IPS-NIHi7 (cell line): ENCODE results near the gene SLC27A2.

Experiments
- DNase-seq: peaks from one replicate; pipeline ENCODE4 v3.0.0; 2012; ENCODE audit warnings: mixed read lengths; ENCODE audit errors: extremely low spot score

SLC27A2 gene

DNA sequence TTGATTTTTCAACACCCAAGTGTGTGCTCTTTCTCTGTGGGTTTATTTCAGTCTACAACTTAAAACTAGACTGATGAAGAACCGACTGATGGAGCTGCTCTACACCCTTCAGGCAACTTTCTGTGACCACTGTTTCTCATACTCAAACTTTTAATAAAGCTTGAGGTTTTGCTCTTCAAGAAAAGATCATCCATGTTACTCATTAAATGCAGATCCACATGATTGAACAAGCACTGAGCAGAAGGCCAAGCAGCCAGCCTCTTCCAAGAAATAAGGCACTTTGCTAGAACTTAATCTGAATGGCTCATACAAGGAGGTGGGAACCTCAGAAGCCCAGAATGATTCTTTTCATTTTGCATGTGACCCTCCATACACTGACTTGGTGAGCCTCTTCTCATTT lies 8.7 kb downstream of the SLC27A2 start:
- DNase-seq, result no peak

DNA sequence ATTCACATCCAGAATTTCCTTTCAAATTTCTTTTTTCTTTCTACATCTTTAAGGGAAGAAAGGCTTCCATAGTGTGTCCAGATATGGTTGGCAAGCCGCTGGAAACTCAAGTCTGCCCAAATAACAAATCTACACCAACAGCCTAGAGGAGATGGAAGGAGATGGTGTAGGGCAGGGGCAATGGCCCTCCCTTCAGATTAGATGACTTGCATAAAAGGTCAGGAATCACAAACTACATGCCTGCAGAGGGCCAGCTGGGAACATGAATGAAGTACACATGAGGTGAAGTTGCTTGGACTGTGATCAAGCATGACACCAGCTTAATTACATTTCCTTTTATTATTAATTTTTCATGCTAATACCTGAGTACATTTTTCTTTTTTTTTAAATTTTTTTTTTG lies 10.2 kb downstream of the SLC27A2 start:
- no peak for DNase-seq

DNA sequence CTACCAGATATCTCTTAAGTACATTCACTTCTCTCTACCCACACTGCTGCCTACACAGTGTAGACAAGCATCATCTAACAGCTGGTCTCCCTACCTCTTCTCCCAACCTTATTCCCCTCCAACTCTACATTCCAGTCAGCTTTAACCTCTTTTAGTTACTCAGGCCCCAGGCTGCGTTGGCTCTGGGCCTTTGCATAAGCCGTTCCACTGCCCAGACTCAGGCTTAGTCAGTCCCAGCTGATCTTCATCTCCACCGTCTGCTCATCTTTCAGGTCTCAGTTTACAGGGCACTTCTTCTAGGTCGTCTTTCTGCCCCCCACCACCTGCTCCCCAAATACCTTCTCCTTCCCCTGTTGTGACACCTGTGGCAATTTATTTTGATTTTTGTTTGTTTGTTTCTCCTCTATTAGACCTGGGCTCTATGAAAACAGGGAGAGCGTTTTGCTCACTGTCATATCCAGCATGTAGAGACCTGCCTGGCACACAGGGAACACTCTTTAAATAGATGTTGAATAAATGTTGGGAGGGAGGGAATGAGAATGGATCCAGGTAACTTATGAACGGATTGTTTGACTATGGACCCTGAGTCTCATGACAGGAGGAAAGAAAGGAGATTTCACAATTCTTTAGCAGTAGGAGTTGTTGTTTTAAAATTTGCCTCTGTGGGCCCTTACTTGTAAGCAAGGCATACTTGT lies 11.1 kb downstream of the SLC27A2 start:
- DNase-seq, result no peak

DNA sequence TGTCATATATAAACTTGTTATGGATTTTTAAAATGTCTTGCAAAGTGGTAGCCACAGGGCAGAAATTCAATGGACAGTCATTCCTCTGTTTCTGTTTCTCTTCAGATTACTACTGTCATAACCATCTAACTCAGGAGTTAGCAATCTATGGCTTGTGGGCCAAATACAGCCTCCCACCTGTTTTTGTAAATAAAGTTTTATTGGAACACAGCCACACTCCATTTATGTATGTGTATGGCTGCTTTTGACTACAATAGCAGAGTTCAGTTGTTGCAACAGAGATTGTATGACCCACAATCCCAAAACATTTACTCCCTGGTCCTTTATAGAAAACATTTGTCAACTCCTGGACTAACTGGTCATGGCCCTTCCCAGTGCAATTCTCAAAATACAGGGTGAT lies 20.0 kb downstream of the SLC27A2 start:
- no peak for DNase-seq

DNA sequence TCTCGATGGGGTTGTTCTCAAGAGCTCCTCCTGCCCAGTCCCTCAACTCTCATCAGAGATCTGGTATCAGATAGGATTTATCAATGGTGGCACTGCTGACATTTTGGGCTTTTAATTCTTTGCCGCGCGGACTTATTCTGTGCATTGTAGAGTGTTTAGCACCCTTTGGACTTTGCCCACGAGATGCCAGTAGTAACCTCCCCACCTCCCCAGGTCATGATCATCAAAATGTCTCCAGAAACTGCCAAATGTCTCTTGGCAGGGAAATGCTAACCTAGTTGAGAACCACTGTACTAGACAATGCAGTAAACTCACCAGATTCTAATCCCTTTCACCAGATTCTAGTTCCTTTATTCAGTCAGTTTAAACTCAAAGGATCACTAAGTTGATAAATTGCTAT lies 24.0 kb downstream of the SLC27A2 start:
- DNase-seq, result no peak

DNA sequence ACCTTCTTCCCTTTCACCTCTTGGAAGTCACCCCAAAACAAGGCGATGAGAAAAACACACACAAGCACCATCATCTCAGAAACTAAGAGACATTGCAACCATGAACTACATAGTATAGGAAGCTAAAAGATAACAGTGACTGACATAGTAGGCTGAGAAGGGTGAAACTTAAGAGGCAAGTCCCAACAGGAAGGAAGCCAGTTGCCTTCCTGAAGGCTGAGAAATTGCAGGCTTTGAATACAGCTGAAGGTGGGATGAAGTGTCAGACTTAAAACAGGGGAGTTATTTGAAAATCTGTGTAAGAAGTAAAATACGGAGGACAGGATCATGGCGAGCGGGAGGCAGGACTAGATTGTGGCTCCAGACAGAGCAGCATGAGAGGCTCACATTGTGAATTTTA lies 27.8 kb downstream of the SLC27A2 start:
- DNase-seq, result no peak

DNA sequence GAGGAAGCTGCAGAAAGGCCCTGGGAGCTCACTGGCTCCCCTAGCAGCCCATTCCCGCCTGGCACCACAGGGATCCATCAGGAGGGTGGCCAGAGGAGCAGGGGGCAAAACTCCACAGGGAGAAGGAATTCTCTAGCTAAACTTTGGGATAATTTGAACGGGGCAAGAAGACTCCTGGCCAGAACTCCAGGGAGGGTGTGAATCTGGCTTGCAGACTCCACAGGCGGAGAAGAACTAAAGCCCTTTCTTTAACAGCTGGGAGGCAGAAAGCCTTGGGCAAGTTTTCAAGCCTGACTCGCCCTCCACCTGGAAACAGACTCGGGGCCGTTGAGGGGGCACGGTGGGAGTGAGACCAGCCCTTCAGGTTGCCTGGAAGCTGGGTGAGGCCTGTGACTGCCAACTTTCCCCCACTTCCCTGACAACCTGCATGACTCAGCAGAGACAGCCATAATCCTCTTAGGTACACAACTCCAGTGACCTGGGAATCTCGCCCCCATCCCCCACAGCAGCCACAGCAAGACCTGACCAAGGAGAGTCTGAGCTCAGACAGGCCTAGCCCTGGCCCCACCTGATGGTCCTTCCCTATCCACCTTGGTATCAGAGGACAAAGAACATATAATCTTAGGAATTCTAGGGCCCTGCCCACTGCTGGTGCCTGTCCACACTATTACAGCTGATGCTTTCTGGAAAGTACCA lies 28.6 kb downstream of the SLC27A2 start:
- DNase-seq, result no peak

DNA sequence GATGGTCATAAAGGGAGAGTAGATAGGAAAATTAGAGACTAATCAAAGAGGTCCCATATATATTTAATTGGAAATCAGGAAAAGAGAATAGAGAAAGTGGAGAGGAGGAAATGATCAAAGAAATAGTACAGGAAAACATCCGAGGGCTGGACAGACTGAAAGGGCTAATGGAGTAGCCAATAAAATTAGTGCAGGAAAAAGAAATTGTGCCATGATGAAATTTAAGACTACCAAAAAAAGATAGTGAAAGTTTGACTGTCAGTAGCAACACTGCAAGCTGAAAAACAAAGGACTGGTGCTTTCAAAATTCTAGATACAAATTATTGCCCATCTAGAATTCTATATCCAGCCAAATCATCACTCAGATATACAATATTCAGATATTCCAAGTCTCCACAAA lies 36.3 kb downstream of the SLC27A2 start:
- no peak for DNase-seq

DNA sequence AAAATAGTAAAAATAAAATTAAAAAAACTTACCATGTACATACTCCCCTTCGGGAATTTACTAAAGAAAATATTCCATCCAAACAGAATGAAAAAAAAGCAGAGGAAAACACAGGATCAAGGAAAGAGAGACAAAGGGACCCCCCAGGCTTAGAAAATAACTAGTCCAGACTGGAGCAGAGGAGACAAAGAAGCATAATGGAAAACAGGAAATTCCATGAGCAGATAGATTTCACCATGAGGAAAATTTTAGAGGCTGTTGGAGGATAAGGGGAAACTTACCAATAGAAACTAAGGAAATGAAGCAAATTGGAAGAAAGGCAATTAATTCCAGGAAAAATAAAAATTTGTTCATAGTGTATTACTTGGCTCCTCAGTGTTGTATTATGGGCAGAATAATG lies 36.7 kb downstream of the SLC27A2 start:
- no peak for DNase-seq

DNA sequence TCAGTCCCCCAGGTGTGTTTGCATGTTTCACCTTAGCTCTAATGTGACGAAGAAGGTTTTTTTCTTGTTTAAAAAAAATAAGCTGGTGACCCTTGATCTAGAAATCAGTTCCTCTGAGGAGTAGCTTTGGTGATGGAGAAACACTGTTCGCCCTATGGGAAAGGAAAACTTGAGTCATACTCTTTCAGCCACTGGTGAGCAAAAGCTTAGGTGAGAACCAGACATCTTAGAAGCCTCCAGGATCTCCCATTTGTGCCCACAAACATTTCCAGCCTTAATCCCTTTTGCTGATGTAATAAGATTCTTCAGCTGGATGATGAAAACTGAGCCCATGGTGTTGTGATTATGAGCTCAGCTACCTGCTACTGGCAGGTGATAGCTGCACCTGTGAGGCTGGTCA lies 37.8 kb downstream of the SLC27A2 start:
- DNase-seq, result no peak

DNA sequence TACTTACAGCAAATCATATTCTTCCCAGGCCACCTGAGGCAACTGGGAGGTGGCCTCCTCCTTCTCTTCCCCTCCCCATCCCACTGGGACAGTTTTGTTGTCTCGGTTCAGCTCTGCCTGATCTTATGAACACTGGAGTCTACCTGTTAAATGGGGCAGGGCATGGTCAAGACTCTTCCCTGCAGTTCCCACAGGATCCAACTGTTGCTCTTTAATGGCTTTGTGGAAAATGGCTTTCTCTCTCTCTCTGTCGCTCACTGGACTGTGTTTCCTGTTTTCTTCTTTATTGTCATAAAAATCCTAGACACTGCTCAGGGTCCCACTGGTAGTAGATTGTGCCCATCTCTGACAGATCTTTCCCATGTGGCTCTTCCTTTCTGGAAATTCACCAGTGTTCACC lies 40.2 kb downstream of the SLC27A2 start:
- DNase-seq, result no peak

DNA sequence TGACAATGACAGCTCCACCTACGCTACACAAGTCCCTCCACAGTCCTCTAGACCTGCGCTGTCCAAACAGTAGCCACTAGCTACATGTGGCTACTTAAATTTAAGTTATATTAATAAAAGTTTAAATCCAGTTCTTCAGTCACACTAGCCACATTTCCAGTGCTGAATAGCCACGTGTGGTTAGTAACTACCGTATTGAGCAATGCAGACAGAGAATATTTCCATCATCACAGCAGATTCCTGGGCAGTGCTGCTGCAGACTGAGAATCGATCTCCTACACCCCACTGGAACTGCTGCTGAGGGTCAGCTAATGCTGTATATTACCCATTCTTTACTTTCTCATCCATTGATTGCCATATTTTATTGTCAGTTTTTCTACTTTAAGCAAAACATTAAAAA lies 42.6 kb downstream of the SLC27A2 start:
- DNase-seq, result no peak

DNA sequence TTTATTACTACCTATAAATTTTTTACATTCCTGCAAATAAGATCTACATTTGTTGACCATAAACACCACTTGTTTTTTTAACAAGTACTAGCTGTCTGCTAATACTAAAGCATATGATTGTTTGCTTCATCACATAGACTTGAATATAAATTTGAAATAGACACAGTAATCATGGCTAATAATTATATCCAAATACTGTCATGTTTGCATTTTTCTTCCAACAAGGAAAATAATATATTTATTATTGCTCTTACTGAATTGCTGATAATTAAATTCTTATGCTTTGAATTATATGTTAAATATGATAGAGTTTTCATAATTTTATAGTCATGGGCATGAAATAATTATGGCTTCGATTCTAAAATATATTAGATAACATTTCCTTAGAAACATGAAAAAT lies 43.1 kb downstream of the SLC27A2 start:
- DNase-seq, result no peak

DNA sequence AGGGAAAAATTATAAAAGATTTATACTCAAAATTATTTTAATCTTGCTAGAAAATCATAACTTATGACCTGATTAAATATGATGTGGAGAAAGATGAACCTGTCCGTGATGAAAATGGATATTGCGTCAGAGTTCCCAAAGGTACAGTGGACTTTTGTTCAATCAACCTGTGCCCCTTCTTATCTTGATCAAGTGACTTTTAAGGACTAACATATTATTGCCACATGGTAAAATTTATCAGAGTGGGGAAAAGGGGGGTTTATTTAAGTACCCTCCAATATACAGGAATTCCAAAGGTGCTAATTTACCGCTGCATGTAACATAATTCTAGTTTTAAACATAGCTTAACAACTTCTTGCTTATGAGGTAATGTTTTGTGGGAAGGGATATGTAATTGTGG lies 43.9 kb downstream of the SLC27A2 start:
- no peak for DNase-seq

DNA sequence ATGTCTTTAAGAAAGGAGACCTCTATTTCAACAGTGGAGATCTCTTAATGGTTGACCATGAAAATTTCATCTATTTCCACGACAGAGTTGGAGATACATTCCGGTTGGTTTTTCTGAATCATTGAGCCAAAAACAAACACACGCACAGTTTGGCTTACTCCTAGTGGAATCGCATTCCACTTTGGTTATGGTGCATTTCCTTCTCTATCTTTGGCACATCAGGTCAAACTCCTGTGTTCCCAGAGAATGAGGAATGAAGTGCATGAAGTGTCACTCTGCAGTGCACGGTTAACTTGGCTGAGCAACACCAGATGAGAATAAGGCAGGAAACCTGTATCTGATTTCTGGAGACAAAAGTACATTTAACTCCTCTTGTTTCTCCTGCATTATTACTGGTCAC lies 45.1 kb downstream of the SLC27A2 start:
- no peak for DNase-seq

DNA sequence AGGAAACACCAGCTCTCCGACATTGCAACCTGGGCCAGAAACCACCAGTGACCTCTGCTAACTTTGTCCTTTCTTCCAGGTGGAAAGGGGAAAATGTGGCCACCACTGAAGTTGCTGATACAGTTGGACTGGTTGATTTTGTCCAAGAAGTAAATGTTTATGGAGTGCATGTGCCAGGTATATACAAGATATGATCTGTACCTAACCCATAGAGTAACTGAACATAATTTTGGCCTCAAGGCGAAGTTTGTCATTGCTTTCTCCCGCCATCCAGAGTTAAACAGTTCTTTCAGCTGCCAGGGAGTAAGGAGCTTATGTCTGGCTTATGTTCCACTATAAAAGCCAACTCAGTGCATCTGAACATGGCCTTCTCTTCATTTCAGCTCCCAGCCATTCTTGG lies 46.9 kb downstream of the SLC27A2 start:
- no peak for DNase-seq

DNA sequence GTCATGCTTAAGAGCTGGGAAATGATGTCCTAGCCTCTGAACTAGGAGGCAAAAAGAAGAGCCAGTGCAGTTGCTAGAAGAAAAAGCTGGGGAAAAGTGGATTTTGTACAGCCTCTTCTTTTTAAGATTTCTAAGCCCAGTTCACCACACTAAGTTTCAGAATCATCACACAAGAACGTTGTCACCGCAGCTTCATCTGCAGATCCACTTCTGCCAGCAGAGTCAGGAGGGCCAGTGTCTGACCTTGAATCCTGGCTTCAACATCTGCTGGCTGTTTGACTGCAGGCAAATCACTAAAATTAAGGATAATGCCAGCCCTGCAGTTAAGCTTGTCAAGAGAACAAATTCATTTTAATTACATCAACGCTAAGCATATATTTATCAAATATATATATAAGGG lies 47.3 kb downstream of the SLC27A2 start:
- DNase-seq, result no peak

DNA sequence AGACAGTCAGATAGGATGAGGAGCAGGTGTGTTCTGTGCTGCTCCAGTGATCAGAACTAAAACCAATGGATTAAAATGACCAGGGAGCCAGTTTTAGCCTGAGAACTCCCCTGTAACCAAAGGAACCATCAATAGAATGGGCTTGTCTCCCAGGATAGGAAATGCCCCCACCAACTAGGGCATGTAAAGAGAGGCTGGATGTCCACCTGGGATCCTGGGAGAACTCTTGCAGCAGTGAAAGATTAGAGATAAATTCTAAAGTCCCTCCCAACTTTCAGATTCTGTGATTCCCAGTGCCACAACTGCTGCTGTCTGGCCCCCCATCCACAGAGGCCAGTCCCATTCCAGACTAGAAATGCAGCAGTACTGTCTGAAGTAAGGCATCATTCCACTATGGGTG lies 49.8 kb downstream of the SLC27A2 start:
- DNase-seq, result no peak

DNA sequence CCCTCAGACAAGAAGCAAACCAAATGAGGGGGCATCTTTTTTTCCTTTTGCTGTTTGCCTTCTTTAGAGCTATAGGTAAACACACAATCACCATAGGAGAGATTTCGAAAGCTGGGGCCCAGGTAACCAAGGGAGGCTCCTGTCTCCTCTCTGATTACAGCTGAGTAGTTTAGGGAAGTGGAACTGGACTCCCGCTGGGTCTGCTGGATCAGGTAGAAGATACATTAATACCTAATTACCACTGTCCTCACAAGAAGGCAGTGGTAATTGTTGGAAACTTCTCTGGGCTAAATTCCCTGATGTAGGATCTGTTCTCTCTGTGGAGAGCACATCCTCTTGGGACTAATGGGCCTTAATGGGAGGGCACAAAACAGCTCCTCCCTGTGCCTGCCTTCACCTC lies 50.8 kb downstream of the SLC27A2 start:
- no peak for DNase-seq

DNA sequence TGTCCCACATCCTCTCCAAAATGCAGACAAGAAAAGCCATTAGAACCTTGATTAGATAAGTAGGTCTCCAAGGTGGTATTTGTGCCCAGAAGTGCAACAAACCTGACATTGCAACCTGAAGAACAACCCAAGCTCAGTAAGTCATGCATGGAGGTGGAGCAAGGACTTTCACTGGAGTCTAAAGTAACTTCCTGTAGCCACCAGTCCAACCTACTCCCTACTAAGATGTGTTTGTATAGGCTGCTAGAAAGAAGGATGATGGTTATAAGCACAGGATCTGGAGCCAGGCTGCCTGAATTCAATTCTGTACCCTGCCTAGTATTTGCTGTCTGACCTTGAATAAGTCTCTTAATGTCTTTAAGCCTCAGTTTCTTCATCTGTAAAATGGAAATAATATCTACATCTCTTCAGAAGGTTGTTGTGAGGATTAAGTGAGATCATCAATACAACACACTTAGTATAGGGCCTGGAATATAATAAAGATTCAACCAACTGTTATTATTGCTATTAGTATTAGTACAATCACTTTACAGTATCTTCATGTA lies 51.3 kb downstream of the SLC27A2 start:
- DNase-seq, result no peak

DNA sequence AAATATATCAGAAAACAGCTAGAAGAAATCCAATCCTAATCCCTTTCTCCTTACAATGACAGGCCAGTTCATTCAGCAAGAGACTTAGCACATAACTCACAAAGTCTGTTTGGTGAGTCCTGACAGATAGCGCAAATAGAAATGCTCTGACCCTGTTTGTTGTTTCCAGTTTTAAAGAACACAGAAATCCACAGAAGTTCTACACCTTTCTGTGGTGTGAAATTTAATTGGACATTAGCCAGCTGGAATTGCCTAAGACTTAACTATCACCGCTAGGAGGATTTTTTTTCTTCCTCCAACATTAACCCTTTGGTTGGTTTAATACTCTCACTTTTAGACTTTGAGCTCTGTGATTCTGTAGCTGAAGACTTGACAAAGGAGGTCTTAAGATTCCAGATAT lies 52.8 kb downstream of the SLC27A2 start:
- no peak for DNase-seq

DNA sequence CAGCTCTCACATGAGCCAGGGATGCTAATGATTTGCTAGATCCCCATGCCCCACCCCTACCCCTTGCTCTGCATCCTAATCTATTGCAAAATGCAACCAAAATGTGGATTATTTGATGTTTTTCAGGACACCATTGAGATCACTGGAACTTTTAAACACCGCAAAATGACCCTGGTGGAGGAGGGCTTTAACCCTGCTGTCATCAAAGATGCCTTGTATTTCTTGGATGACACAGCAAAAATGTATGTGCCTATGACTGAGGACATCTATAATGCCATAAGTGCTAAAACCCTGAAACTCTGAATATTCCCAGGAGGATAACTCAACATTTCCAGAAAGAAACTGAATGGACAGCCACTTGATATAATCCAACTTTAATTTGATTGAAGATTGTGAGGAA lies 53.8 kb downstream of the SLC27A2 start:
- no peak for DNase-seq

DNA sequence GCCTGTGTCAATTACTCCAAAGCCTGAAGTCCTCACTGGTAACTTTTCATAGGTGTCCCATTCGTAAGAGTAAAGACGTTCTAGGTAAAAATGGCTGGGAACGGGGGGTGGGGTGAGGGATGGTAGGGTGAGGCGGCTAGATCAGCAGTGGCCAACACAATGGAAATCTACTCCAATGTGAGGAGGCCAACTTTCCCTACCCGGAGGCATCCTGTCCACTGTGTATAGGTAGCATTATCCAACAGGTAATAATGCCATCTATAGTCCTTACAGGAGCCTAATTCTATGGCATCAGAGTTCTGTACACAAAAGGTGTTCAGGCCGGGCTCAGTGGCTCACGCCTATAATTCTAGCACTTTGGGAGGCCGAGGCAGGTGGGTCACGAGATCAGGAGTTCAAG lies 54.4 kb downstream of the SLC27A2 start:
- no peak for DNase-seq

DNA sequence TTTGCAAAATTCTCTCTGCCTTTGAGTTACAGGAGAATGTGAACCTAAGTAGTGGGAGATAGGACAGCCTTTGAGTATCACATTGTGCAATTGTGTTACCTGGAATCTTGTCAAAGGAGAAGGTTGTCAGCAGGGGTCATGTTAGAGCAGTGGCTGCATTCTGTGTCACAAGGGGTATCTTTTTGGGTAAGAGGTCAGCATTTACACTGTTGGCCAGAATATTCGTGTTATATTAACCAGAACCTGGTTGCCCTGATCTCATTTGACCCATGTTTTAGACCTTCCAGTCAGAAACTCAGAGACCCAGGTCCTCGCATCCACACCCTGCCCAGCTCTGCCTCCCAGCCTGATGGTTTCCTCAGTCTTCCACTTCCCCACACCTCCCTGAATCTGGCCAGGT lies 56.3 kb downstream of the SLC27A2 start:
- no peak for DNase-seq
